HEK293 (cell line): ENCODE results near the gene CCDC175.
A peak's percentile ranks its signal among the peaks of the same experiment; 100 is the strongest.

Experiments
- GLIS1 ChIP-seq: fragments of 450-650 bp; formaldehyde crosslinking; IDR thresholded peaks from 2 replicates; pipeline ENCODE4 v1.5.1; 2016; ENCODE audit warnings: missing biosample characterization, missing genetic modification characterization
- HOXA7 ChIP-seq: sonication (generic); formaldehyde crosslinking; IDR thresholded peaks from 2 replicates; pipeline ENCODE4 v1.8.1; 2022; ENCODE audit warnings: missing genetic modification reagents, borderline replicate concordance
- HOXC10 ChIP-seq: sonication (generic); formaldehyde crosslinking; IDR thresholded peaks from 2 replicates; pipeline ENCODE4 v1.8.1; 2023; ENCODE audit warnings: mild to moderate bottlenecking, missing genetic modification reagents
- KLF1 ChIP-seq: fragments of 450-650 bp; formaldehyde crosslinking; IDR thresholded peaks from 2 replicates; pipeline ENCODE4 v1.5.1; 2016; ENCODE audit warnings: missing biosample characterization, missing genetic modification characterization
- KLF8 ChIP-seq: fragments of 450-650 bp; formaldehyde crosslinking; IDR thresholded peaks from 2 replicates; pipeline ENCODE4 v1.5.1; 2016; ENCODE audit warnings: missing biosample characterization, missing genetic modification characterization
- SCRT2 ChIP-seq: fragments of 450-650 bp; formaldehyde crosslinking; IDR thresholded peaks from 2 replicates; pipeline ENCODE4 v1.5.1; 2016; ENCODE audit warnings: missing biosample characterization, missing genetic modification characterization
- SP2 ChIP-seq: fragments of 450-650 bp; formaldehyde crosslinking; IDR thresholded peaks from 2 replicates; pipeline ENCODE4 v1.5.1; 2016; ENCODE audit warnings: missing biosample characterization, missing genetic modification characterization
- ZBTB21 ChIP-seq: fragments of 450-650 bp; formaldehyde crosslinking; IDR thresholded peaks from 2 replicates; pipeline ENCODE4 v1.5.1; 2017; ENCODE audit warnings: missing biosample characterization, missing genetic modification characterization
- ZFP37 ChIP-seq: fragments of 450-650 bp; formaldehyde crosslinking; IDR thresholded peaks from 2 replicates; pipeline ENCODE4 v1.5.1; 2016; ENCODE audit warnings: missing biosample characterization, missing genetic modification characterization
- ZNF112 ChIP-seq: fragments of 450-650 bp; formaldehyde crosslinking; IDR thresholded peaks from 2 replicates; pipeline ENCODE4 v1.5.0; 2017; ENCODE audit warnings: missing biosample characterization, missing genetic modification characterization
- ZNF221 ChIP-seq: fragments of 450-650 bp; formaldehyde crosslinking; IDR thresholded peaks from 2 replicates; pipeline ENCODE4 v1.5.1; 2017; ENCODE audit warnings: missing biosample characterization, missing genetic modification characterization, borderline replicate concordance
- ZNF274 ChIP-seq, 2 experiments: fragments of 200-500 bp in 1 of 2; fragments of 450-650 bp in 1 of 2; sonication (Bioruptor generic) in 1 of 2; formaldehyde crosslinking in 1 of 2; IDR thresholded peaks; 2 replicates each; pipeline versions ENCODE4 v1.5.1 to v1.6.1; 2014 to 2016; ENCODE audit warnings: borderline replicate concordance in 1 of 2, inconsistent platforms in 1 of 2, low read length in 1 of 2, missing biosample characterization in 1 of 2, missing genetic modification characterization in 1 of 2
- ZNF280D ChIP-seq: fragments of 450-650 bp; formaldehyde crosslinking; IDR thresholded peaks from 2 replicates; pipeline ENCODE4 v1.5.1; 2016; ENCODE audit warnings: missing biosample characterization, missing genetic modification characterization
- ZNF341 ChIP-seq: fragments of 450-650 bp; formaldehyde crosslinking; IDR thresholded peaks from 2 replicates; pipeline ENCODE4; 2016; ENCODE audit warnings: low read depth, missing biosample characterization, missing genetic modification characterization
- ZNF350 ChIP-seq: fragments of 450-650 bp; formaldehyde crosslinking; IDR thresholded peaks from 2 replicates; pipeline ENCODE4 v1.5.0; 2017; ENCODE audit warnings: missing biosample characterization, mild to moderate bottlenecking, missing genetic modification characterization
- ZNF501 ChIP-seq: fragments of 450-650 bp; formaldehyde crosslinking; IDR thresholded peaks from 2 replicates; pipeline ENCODE4 v1.5.1; 2016; ENCODE audit warnings: missing biosample characterization, missing genetic modification characterization
- ZNF548 ChIP-seq: fragments of 450-650 bp; formaldehyde crosslinking; IDR thresholded peaks from 2 replicates; pipeline ENCODE4 v1.5.1; 2016; ENCODE audit warnings: missing biosample characterization, missing genetic modification characterization
- ZNF558 ChIP-seq: fragments of 450-650 bp; formaldehyde crosslinking; IDR thresholded peaks from 2 replicates; pipeline ENCODE4 v1.5.1; 2016; ENCODE audit warnings: missing biosample characterization, missing genetic modification characterization
- ZNF629 ChIP-seq: fragments of 450-650 bp; formaldehyde crosslinking; IDR thresholded peaks from 2 replicates; pipeline ENCODE4 v1.5.1; 2017; ENCODE audit warnings: missing biosample characterization, missing genetic modification characterization
- ZNF747 ChIP-seq: fragments of 450-650 bp; formaldehyde crosslinking; IDR thresholded peaks from 2 replicates; pipeline ENCODE4 v1.5.1; 2016; ENCODE audit warnings: missing biosample characterization, missing genetic modification characterization
- ZNF837 ChIP-seq: fragments of 450-650 bp; formaldehyde crosslinking; IDR thresholded peaks from 2 replicates; pipeline ENCODE4 v1.5.1; 2016; ENCODE audit warnings: missing biosample characterization, missing genetic modification characterization
- ZNF843 ChIP-seq: fragments of 450-650 bp; formaldehyde crosslinking; IDR thresholded peaks from 2 replicates; pipeline ENCODE4 v1.5.1; 2016; ENCODE audit warnings: missing biosample characterization, missing genetic modification characterization
- ZSCAN4 ChIP-seq: fragments of 450-650 bp; formaldehyde crosslinking; IDR thresholded peaks from 2 replicates; pipeline ENCODE4 v1.5.1; 2017; ENCODE audit warnings: missing biosample characterization, missing genetic modification characterization
- TF ChIP-seq, protein P1 (sequence below): fragments of 450-650 bp; formaldehyde crosslinking; IDR thresholded peaks from 2 replicates; pipeline ENCODE4 v1.5.1; 2016; ENCODE audit warnings: missing biosample characterization, missing genetic modification characterization
- TF ChIP-seq, protein P2 (sequence below): fragments of 450-650 bp; formaldehyde crosslinking; IDR thresholded peaks from 2 replicates; pipeline ENCODE4 v1.5.1; 2016; ENCODE audit warnings: missing biosample characterization, missing genetic modification characterization
- TF ChIP-seq, protein P3 (sequence below): fragments of 450-650 bp; formaldehyde crosslinking; IDR thresholded peaks from 2 replicates; pipeline ENCODE4 v1.5.1; 2016; ENCODE audit warnings: missing biosample characterization, missing genetic modification characterization
- TF ChIP-seq, protein P4 (sequence below): fragments of 450-650 bp; formaldehyde crosslinking; IDR thresholded peaks from 2 replicates; pipeline ENCODE4 v1.5.1; 2016; ENCODE audit warnings: missing biosample characterization, missing genetic modification characterization

CCDC175 gene

GRCh38 chr14:59583755-59584154 is 7.1 kb upstream of the CCDC175 start (continued):
- TF ChIP-seq ZNF274 (IDR thresholded peaks at IDR 0.05; ENCODE audit: low read length) (no peak), ZNF274 (tag by site-specific recombination; IDR thresholded peaks at IDR 0.05; ENCODE audit: borderline replicate concordance) (no peak), ZBTB21 (no peak), ZNF350 (no peak), ZNF341 (no peak), ZNF837 (no peak), ZNF558 (no peak), HOXA7 (CRISPR knock-in tag) (no peak), GLIS1 (tag by site-specific recombination) (no peak), KLF1 (no peak), ZSCAN4 (no peak), KLF8 (tag by site-specific recombination) (no peak), ZNF501 (tag by site-specific recombination) (no peak), SCRT2 (tag by site-specific recombination) (no peak), ZNF629 (tag by site-specific recombination) (peak; percentile 38), SP2 (tag by site-specific recombination) (no peak), ZFP37 (no peak), HOXC10 (CRISPR knock-in tag) (no peak), ZNF843 (tag by site-specific recombination) (peak; percentile 33; the same call in 1 of the 2 replicates), ZNF112 (tag by site-specific recombination) (no peak), ZNF747 (tag by site-specific recombination) (no peak), ZNF548 (tag by site-specific recombination) (no peak), ZNF221 (tag by site-specific recombination) (no peak), ZNF280D (tag by site-specific recombination) (no peak)
- TF ChIP-seq, protein P1, sequence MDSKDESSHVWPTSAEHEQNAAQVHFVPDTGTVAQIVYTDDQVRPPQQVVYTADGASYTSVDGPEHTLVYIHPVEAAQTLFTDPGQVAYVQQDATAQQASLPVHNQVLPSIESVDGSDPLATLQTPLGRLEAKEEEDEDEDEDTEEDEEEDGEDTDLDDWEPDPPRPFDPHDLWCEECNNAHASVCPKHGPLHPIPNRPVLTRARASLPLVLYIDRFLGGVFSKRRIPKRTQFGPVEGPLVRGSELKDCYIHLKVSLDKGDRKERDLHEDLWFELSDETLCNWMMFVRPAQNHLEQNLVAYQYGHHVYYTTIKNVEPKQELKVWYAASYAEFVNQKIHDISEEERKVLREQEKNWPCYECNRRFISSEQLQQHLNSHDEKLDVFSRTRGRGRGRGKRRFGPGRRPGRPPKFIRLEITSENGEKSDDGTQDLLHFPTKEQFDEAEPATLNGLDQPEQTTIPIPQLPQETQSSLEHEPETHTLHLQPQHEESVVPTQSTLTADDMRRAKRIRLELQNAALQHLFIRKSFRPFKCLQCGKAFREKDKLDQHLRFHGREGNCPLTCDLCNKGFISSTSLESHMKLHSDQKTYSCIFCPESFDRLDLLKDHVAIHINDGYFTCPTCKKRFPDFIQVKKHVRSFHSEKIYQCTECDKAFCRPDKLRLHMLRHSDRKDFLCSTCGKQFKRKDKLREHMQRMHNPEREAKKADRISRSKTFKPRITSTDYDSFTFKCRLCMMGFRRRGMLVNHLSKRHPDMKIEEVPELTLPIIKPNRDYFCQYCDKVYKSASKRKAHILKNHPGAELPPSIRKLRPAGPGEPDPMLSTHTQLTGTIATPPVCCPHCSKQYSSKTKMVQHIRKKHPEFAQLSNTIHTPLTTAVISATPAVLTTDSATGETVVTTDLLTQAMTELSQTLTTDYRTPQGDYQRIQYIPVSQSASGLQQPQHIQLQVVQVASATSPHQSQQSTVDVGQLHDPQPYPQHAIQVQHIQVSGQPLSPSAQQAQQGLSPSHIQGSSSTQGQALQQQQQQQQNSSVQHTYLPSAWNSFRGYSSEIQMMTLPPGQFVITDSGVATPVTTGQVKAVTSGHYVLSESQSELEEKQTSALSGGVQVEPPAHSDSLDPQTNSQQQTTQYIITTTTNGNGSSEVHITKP = no peak
- TF ChIP-seq, protein P2, sequence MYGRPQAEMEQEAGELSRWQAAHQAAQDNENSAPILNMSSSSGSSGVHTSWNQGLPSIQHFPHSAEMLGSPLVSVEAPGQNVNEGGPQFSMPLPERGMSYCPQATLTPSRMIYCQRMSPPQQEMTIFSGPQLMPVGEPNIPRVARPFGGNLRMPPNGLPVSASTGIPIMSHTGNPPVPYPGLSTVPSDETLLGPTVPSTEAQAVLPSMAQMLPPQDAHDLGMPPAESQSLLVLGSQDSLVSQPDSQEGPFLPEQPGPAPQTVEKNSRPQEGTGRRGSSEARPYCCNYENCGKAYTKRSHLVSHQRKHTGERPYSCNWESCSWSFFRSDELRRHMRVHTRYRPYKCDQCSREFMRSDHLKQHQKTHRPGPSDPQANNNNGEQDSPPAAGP (tag by site-specific recombination) = no peak
- TF ChIP-seq, protein P3, sequence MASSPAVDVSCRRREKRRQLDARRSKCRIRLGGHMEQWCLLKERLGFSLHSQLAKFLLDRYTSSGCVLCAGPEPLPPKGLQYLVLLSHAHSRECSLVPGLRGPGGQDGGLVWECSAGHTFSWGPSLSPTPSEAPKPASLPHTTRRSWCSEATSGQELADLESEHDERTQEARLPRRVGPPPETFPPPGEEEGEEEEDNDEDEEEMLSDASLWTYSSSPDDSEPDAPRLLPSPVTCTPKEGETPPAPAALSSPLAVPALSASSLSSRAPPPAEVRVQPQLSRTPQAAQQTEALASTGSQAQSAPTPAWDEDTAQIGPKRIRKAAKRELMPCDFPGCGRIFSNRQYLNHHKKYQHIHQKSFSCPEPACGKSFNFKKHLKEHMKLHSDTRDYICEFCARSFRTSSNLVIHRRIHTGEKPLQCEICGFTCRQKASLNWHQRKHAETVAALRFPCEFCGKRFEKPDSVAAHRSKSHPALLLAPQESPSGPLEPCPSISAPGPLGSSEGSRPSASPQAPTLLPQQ (tag by site-specific recombination) = no peak
- TF ChIP-seq, protein P4, sequence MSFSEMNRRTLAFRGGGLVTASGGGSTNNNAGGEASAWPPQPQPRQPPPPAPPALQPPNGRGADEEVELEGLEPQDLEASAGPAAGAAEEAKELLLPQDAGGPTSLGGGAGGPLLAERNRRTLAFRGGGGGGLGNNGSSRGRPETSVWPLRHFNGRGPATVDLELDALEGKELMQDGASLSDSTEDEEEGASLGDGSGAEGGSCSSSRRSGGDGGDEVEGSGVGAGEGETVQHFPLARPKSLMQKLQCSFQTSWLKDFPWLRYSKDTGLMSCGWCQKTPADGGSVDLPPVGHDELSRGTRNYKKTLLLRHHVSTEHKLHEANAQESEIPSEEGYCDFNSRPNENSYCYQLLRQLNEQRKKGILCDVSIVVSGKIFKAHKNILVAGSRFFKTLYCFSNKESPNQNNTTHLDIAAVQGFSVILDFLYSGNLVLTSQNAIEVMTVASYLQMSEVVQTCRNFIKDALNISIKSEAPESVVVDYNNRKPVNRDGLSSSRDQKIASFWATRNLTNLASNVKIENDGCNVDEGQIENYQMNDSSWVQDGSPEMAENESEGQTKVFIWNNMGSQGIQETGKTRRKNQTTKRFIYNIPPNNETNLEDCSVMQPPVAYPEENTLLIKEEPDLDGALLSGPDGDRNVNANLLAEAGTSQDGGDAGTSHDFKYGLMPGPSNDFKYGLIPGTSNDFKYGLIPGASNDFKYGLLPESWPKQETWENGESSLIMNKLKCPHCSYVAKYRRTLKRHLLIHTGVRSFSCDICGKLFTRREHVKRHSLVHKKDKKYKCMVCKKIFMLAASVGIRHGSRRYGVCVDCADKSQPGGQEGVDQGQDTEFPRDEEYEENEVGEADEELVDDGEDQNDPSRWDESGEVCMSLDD (tag by site-specific recombination) = no peak
